ENCODE results near the gene BATF3. TPM values are rescaled to one million over a fixed set of nuclear protein-coding genes. Genes with fewer than 3 reads are reported as not detected.

Gene BATF3
- total RNA-seq, 4 donors from 2014 or later, result 0.25 TPM; not detected in 3

GRCh38 chr1:212698467-212699103, 1.1 kb downstream of the BATF3 start:
- DNase-seq (ENCODE audit: low spot score in 2 of 2), result no peak
- Histone ChIP-seq H3K4me1 (peaks cover 26% of the 10 kb centered on the region), H3K36me3 (no peaks in the 10 kb centered on the region), H3K27ac (no peak overlapping the region), H3K9me3 (no peaks in the 10 kb centered on the region), H3K4me3 (peak overlapping the region; percentile 72), H3K27me3 (peaks cover 9% of the 10 kb centered on the region)
- 30% methylated on average over 12 of the region's 12 CpGs for WGBS
- TF ChIP-seq CTCF (IDR thresholded peaks at IDR 0.05) (no peak), POLR2A (IDR thresholded peaks at IDR 0.05) (no peak)

- no peak for TF ChIP-seq POLR2AphosphoS5 (IDR thresholded peaks at IDR 0.05)
- TF ChIP-seq POLR2A (IDR thresholded peaks at IDR 0.05), result no peak
- TF ChIP-seq CTCF (IDR thresholded peaks at IDR 0.05), result no peak
- H3K4me1 ChIP-seq, result peaks cover 26% of the 10 kb centered on the region
- no peaks in the 10 kb centered on the region for H3K9me3 ChIP-seq
- H3K27me3 ChIP-seq, result peaks cover 12% of the 10 kb centered on the region
- H3K36me3 ChIP-seq, result no peaks in the 10 kb centered on the region
- DNase-seq (ENCODE audit: low spot score in 2 of 2), result no peak
- WGBS, result 80% methylated on average over 13 of the region's 13 CpGs
- H3K27ac ChIP-seq, result no peak overlapping the region
- no peak overlapping the region for H3K4me3 ChIP-seq
Measured at GRCh38 chr1:212696721-212697331, 2.8 kb downstream of the BATF3 start.

- no peaks in the 10 kb centered on the region for H3K9me3 ChIP-seq
- WGBS, result 94% methylated on average over 8 of the region's 9 CpGs
- H3K4me3 ChIP-seq, result no peak overlapping the region
- H3K27ac ChIP-seq, result no peak overlapping the region
- no peak for DNase-seq (ENCODE audit: low spot score in 2 of 2)
- H3K27me3 ChIP-seq, result peaks cover 12% of the 10 kb centered on the region
- H3K4me1 ChIP-seq, result no peaks in the 10 kb centered on the region
- no peaks in the 10 kb centered on the region for H3K36me3 ChIP-seq
- TF ChIP-seq POLR2AphosphoS5 (IDR thresholded peaks at IDR 0.05), result no peak
- no peak for TF ChIP-seq EP300 (IDR thresholded peaks at IDR 0.05)
- TF ChIP-seq POLR2A (IDR thresholded peaks at IDR 0.05), result no peak
- no peak for TF ChIP-seq CTCF (IDR thresholded peaks at IDR 0.05)
Measured at GRCh38 chr1:212692774-212693644, 6.6 kb downstream of the BATF3 start.

GRCh38 chr1:212691561-212692071, 8.0 kb downstream of the BATF3 start:
- peak in 1 of 2 donors; percentile 18 for DNase-seq (ENCODE audit: low spot score in 2 of 2)
- H3K27me3 ChIP-seq, result peaks cover 5% of the 10 kb centered on the region
- TF ChIP-seq CTCF (IDR thresholded peaks at IDR 0.05), result no peak
- TF ChIP-seq POLR2AphosphoS5 (IDR thresholded peaks at IDR 0.05), result no peak
- no peaks in the 10 kb centered on the region for H3K36me3 ChIP-seq
- no peaks in the 10 kb centered on the region for H3K4me1 ChIP-seq
- H3K9me3 ChIP-seq, result no peaks in the 10 kb centered on the region
- no peak overlapping the region for H3K4me3 ChIP-seq
- WGBS, result 92% methylated on average over 9 of the region's 9 CpGs
- H3K27ac ChIP-seq, result no peak overlapping the region
